Astrocyte (in vitro differentiated cells and primary cell): Measurements from ENCODE around the gene LIMA1. TPM values are rescaled to one million over a fixed set of nuclear protein-coding genes. Genes with fewer than 3 reads are reported as not detected.
"Not testable (repeated sequence)": the region's sequence is repeated elsewhere in the genome, so short reads cannot be mapped to it uniquely, and the experiment has no call there.

Experiments used
- DNase-seq: peaks from one replicate; pipeline ENCODE4 v3.0.0-alpha.2; 2010; ENCODE audit warnings: low read depth
- FAIRE-seq: peaks from 2 replicates; lab custom pipeline; 2011; peaks lifted over from hg19 to GRCh38; lab: Jason Lieb, UNC
- H2AFZ ChIP-seq: 2 replicates; pipeline ENCODE4 v1.6.0; 2012; ENCODE audit warnings: low read depth, low read length, inconsistent platforms
- H3K27ac ChIP-seq: 2 replicates; pipeline ENCODE4 v1.5.1; 2011; ENCODE audit warnings: low read depth, low read length, inconsistent platforms
- H3K27me3 ChIP-seq: 2 replicates; pipeline ENCODE4 v1.6.0; 2011; ENCODE audit warnings: low read length, inconsistent platforms; ENCODE audit not compliant: insufficient read depth
- H3K36me3 ChIP-seq: 2 replicates; pipeline ENCODE4 v1.5.1; 2011; ENCODE audit warnings: low read length, inconsistent platforms; ENCODE audit not compliant: insufficient read depth
- H3K4me1 ChIP-seq: 2 replicates; pipeline ENCODE4 v1.5.1; 2011; ENCODE audit warnings: low read length, inconsistent platforms; ENCODE audit not compliant: insufficient read depth
- H3K4me2 ChIP-seq: 2 replicates; pipeline ENCODE4 v1.6.0; 2012; ENCODE audit warnings: low read length, inconsistent platforms
- H3K4me3 ChIP-seq: 2 replicates; pipeline ENCODE4 v1.5.1; 2011; ENCODE audit warnings: low read depth, mild to moderate bottlenecking, low read length, inconsistent platforms; ENCODE audit not compliant: insufficient read depth
- H3K79me2 ChIP-seq: 2 replicates; pipeline ENCODE4 v1.6.0; 2012; ENCODE audit warnings: mild to moderate bottlenecking, low read length, inconsistent platforms; ENCODE audit not compliant: insufficient read depth
- H3K9ac ChIP-seq: 2 replicates; pipeline ENCODE4 v1.6.0; 2012; ENCODE audit warnings: mild to moderate bottlenecking, low read length, inconsistent platforms
- H3K9me3 ChIP-seq: 2 replicates; pipeline ENCODE4 v1.5.1; 2012; ENCODE audit warnings: low read depth, mild to moderate bottlenecking, low read length, inconsistent platforms; ENCODE audit not compliant: insufficient read depth
- H4K20me1 ChIP-seq: 2 replicates; pipeline ENCODE4 v1.6.0; 2012; ENCODE audit warnings: low read length, inconsistent platforms; ENCODE audit not compliant: insufficient read depth
- H3K27ac Mint-ChIP-seq: one replicate; pipeline ENCODE4 v1.8.0; 2021; ENCODE audit warnings: mild to moderate bottlenecking, mixed read lengths; ENCODE audit not compliant: unreplicated experiment
- H3K27me3 Mint-ChIP-seq: one replicate; pipeline ENCODE4 v1.8.0; 2021; ENCODE audit warnings: low read depth, mixed read lengths; ENCODE audit not compliant: unreplicated experiment
- H3K36me3 Mint-ChIP-seq: one replicate; pipeline ENCODE4 v1.8.0; 2021; ENCODE audit warnings: low read depth, mixed read lengths; ENCODE audit not compliant: unreplicated experiment
- H3K4me1 Mint-ChIP-seq: one replicate; pipeline ENCODE4 v1.8.0; 2021; ENCODE audit warnings: low read depth, mixed read lengths; ENCODE audit not compliant: unreplicated experiment
- H3K4me3 Mint-ChIP-seq: one replicate; pipeline ENCODE4 v1.8.0; 2021; ENCODE audit warnings: mild to moderate bottlenecking, moderate library complexity, mixed read lengths; ENCODE audit not compliant: unreplicated experiment
- H3K9me3 Mint-ChIP-seq: one replicate; pipeline ENCODE4 v1.8.0; 2021; ENCODE audit warnings: mild to moderate bottlenecking, mixed read lengths; ENCODE audit not compliant: unreplicated experiment
- CTCF ChIP-seq: IDR thresholded peaks from 2 replicates; pipeline ENCODE4 v1.5.1; 2011; ENCODE audit warnings: low read depth, mild to moderate bottlenecking, inconsistent platforms, low read length, moderate library complexity; ENCODE audit not compliant: insufficient read depth
- EZH2 ChIP-seq: IDR thresholded peaks from 2 replicates; pipeline ENCODE4 v1.6.1; 2012; ENCODE audit warnings: mild to moderate bottlenecking, low read length, inconsistent platforms; ENCODE audit not compliant: insufficient read depth
- total RNA-seq: library from RNA; stranded (reverse); gene quantifications from 2 replicates; pipeline ENCODE4 v1.2.1, GENCODE V29; 2021

Gene LIMA1
- total RNA-seq, 1 donor from 2014 or later, result 173 TPM

DNA sequence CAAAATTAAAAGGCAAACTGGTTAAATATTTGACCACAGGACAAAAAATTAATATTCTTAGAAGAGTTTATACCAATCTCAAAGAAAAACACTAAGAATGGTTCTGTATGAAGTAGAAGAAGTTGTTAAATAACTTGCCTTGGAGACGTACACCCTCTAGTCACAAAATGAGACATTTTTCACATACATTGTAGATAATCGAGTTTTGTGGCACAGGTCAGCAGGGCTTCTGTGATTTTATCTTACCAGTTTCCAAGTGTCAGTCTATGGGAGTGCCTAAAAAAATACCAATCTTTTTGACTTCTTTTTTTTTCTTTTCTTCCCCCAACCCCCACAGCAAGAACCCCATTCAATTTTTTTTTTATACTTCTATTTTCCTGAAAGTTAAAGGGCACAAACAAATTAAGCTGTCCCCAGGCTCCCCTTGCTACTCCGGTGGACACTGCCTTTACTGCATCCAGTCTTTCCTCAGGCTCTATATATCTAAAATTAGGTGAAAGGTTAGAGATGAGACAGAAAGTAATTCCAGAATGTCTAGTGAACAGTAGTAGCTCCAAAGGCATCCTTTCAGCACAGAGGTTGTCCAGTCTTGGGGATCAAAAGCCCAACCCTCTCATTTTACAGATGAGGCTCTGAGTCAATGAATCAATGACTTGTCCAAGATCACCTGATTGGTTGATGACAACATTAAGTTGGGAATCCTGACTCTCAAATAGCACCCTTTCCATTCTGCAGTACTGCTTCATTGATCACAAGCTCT lies 6.2 kb downstream of the LIMA1 start:
- H3K79me2 ChIP-seq, result no peaks in the 10 kb centered on the region
- H3K36me3 ChIP-seq, result no peaks in the 10 kb centered on the region
- H3K4me1 ChIP-seq, result no peaks in the 10 kb centered on the region
- H3K4me2 ChIP-seq, result no peak overlapping the region
- H3K4me3 ChIP-seq, result no peak overlapping the region
- no peaks in the 10 kb centered on the region for H3K27me3 ChIP-seq
- TF ChIP-seq EZH2 (no peak), CTCF (no peak)
- Mint-ChIP-seq H3K36me3 (no peaks in the 10 kb centered on the region), H3K4me3 (no peak overlapping the region), H3K27me3 (no peaks in the 10 kb centered on the region), H3K4me1 (no peaks in the 10 kb centered on the region), H3K9me3 (no peaks in the 10 kb centered on the region), H3K27ac (no peak overlapping the region)
- FAIRE-seq (no peak), DNase-seq (no peak)
- H3K9me3 ChIP-seq, result no peaks in the 10 kb centered on the region
- no peak overlapping the region for H3K9ac ChIP-seq
- no peak overlapping the region for H3K27ac ChIP-seq
- no peaks in the 10 kb centered on the region for H4K20me1 ChIP-seq
- H2AFZ ChIP-seq, result no peak overlapping the region

DNA sequence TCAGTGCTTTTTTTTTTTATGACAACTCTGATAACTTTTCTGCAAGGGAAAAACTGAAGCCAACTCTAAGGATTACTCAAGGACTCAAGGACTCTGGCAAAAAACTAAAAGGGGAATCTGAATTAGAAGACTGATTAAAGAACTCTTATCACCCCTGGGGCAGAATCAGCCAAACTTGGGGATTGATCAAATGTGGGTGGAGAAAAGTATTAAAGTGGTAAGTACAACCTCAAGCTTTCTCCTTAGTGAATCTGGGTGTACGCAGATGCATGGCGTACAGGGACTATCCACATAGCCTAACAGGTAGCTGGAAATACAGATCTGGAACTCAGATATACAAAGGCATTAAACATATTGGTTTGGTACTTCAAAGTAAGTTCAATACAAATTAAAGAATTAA lies 7.3 kb downstream of the LIMA1 start:
- no peak overlapping the region for H3K4me3 ChIP-seq
- no peak overlapping the region for H2AFZ ChIP-seq
- Mint-ChIP-seq H3K36me3 (no peaks in the 10 kb centered on the region), H3K4me1 (peaks cover 7% of the 10 kb centered on the region), H3K27ac (no peak overlapping the region), H3K9me3 (no peaks in the 10 kb centered on the region), H3K4me3 (no peak overlapping the region), H3K27me3 (no peaks in the 10 kb centered on the region)
- FAIRE-seq (no peak), DNase-seq (no peak)
- TF ChIP-seq CTCF, result no peak
- H4K20me1 ChIP-seq, result no peaks in the 10 kb centered on the region
- no peaks in the 10 kb centered on the region for H3K79me2 ChIP-seq
- H3K4me2 ChIP-seq, result no peak overlapping the region
- no peak overlapping the region for H3K9ac ChIP-seq
- no peaks in the 10 kb centered on the region for H3K27me3 ChIP-seq
- no peaks in the 10 kb centered on the region for H3K9me3 ChIP-seq
- no peaks in the 10 kb centered on the region for H3K4me1 ChIP-seq
- no peaks in the 10 kb centered on the region for H3K36me3 ChIP-seq
- H3K27ac ChIP-seq, result no peak overlapping the region

GRCh38 chr12:50275556-50275955 lies 7.8 kb downstream of the LIMA1 start:
- Histone ChIP-seq H3K79me2 (no peaks in the 10 kb centered on the region), H3K27me3 (no peaks in the 10 kb centered on the region), H3K4me3 (no peak overlapping the region), H3K27ac (no peak overlapping the region), H3K4me1 (no peaks in the 10 kb centered on the region), H3K9ac (no peak overlapping the region), H2AFZ (no peak overlapping the region), H3K36me3 (no peaks in the 10 kb centered on the region), H4K20me1 (no peaks in the 10 kb centered on the region), H3K4me2 (no peak overlapping the region), H3K9me3 (no peaks in the 10 kb centered on the region)
- no peak for FAIRE-seq
- no peaks in the 10 kb centered on the region for H3K9me3 Mint-ChIP-seq
- no peaks in the 10 kb centered on the region for H3K36me3 Mint-ChIP-seq
- no peak overlapping the region for H3K27ac Mint-ChIP-seq
- peaks cover 7% of the 10 kb centered on the region for H3K4me1 Mint-ChIP-seq
- DNase-seq, result no peak
- no peak for TF ChIP-seq EZH2
- no peak for TF ChIP-seq CTCF
- no peak overlapping the region for H3K4me3 Mint-ChIP-seq
- H3K27me3 Mint-ChIP-seq, result no peaks in the 10 kb centered on the region

DNA sequence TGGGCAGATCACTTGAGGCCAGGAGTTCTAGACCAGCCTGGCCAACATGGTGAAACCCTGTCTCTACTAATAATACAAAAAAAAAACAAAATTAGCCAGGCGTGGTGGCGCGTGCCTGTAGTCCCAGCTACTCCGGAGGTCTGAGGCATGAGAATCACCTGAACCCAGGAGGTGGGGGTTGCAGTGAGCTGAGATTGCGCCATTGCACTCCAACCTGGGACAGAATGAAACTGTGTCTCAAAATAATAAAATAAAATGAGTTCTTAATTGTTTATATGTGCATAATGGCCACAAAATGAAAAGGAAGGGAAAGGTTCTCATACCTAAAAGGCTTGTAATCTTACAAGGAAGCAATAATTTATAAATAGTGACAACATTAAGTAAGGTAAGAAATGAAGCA lies 8.2 kb downstream of the LIMA1 start:
- H4K20me1 ChIP-seq, FAIRE-seq, H2AFZ ChIP-seq, H3K4me1 Mint-ChIP-seq, H3K27ac ChIP-seq, H3K9ac ChIP-seq, H3K36me3 ChIP-seq, H3K9me3 Mint-ChIP-seq, H3K27ac Mint-ChIP-seq, H3K4me3 Mint-ChIP-seq, H3K9me3 ChIP-seq, H3K27me3 ChIP-seq, H3K4me3 ChIP-seq, DNase-seq, H3K4me1 ChIP-seq, H3K79me2 ChIP-seq, H3K27me3 Mint-ChIP-seq, H3K4me2 ChIP-seq, H3K36me3 Mint-ChIP-seq: not testable (repeated sequence)
